Umbilical cord (tissue), 2 donors: ENCODE results near the gene AGBL5. TPM values are rescaled to one million over a fixed set of nuclear protein-coding genes. Genes with fewer than 3 reads are reported as not detected.

Experiments
- DNase-seq: peaks from one replicate; pipeline ENCODE4 v3.0.0-alpha.2; 2015; ENCODE audit warnings: low spot score
- total RNA-seq: library from RNA; depleted of rRNA; stranded (reverse); fragments of >200 nt; gene quantifications from one replicate; pipeline ENCODE4 v1.2.3, GENCODE V29; 2014; ENCODE audit warnings: low replicate concordance; ENCODE audit not compliant: insufficient read depth

AGBL5 gene, protein sequence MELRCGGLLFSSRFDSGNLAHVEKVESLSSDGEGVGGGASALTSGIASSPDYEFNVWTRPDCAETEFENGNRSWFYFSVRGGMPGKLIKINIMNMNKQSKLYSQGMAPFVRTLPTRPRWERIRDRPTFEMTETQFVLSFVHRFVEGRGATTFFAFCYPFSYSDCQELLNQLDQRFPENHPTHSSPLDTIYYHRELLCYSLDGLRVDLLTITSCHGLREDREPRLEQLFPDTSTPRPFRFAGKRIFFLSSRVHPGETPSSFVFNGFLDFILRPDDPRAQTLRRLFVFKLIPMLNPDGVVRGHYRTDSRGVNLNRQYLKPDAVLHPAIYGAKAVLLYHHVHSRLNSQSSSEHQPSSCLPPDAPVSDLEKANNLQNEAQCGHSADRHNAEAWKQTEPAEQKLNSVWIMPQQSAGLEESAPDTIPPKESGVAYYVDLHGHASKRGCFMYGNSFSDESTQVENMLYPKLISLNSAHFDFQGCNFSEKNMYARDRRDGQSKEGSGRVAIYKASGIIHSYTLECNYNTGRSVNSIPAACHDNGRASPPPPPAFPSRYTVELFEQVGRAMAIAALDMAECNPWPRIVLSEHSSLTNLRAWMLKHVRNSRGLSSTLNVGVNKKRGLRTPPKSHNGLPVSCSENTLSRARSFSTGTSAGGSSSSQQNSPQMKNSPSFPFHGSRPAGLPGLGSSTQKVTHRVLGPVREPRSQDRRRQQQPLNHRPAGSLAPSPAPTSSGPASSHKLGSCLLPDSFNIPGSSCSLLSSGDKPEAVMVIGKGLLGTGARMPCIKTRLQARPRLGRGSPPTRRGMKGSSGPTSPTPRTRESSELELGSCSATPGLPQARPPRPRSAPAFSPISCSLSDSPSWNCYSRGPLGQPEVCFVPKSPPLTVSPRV
- total RNA-seq: 5.5 TPM

GRCh38 chr2:27050996-27051901 is at the start of gene AGBL5:
Gene AGBL5, plus strand, starts transcription at chr2:27051668. Its CDS starts 1,291 bp downstream, at chr2:27052959.
- peak; percentile 97 for DNase-seq

GRCh38 chr2:27001950-27002349 is 49.5 kb upstream of the AGBL5 start:
- DNase-seq: no peak

DNA sequence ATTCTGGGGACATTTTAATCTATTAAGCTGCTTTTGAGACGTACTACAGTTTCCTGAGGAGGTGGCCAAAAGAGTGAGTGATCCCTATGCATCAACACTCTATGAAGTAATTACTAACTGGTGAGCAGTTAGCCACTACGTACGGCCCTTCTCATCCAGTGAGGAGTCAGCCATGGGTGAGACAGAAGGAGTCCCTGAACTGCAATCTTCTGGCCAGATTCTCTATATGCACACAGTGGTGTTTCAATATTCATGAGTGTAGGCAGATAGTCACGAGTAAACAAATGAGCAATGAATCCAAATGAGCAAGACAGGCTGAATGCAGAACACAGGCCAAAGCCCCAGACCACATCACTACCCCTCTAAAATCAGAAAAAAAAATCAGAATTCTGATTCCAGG is 48.5 kb upstream of the AGBL5 start:
- DNase-seq: no peak

- no peak for DNase-seq
Measured at GRCh38 chr2:27003857-27004256, 47.6 kb upstream of the AGBL5 start.

DNA sequence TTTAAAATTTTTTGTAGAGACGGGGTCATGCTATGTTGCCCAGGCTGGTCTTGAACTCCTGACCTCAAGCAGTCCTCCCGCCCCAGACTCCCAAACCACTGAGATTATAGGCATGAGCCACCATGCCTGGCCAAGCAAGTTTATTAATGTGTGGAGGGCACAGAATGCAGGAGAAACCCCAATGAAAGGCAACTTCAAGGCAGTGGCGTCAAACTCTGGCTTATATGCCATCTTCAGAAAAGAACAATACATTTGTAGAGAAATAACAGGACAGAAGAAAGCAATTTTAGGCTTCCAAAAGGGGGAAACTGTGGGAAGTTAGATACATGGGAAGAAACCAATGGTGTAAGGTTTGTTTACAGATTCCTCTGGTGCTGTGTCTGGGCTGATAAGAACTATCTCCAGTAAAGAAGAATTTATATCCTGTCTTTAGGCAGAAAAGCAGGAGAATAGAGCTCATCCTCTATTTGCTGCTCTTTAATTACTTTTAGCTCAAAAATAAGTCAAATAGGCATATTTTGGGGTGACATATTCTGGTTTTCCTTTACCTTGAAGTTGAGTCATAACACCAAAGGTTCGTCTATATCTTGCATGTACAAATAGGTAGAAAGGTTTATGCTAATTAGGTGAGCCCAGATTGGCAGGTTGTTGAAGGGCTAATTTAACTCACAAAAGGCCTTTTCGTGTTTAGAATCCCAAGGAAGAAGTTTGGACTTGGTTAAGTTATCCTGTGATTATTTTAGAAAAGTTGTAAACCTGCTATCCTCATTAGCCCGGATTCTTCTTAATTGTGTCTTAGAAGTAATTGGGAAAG is 44.7 kb upstream of the AGBL5 start:
- DNase-seq: no peak

- no peak for DNase-seq
Measured at GRCh38 chr2:27007416-27008374, 43.8 kb upstream of the AGBL5 start.

DNA sequence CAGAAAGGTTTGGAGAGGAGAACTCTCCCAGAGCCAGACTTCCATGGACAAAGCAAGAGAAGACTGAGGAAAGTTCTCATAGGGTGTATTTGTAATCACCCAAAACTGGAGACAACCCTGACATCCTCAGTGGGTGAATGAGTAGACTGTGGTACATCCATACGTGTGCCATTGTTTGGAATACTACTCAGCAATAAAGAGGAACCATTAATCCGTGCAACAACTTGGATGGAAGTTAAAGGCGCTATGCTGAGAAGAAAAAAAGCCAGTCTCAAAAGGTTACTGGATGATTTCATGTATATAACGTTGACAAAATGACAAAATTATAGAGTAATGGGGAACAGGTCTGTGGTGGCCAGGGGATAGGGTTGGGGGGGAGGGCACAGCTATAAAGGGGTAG is 42.8 kb upstream of the AGBL5 start:
- DNase-seq: no peak

GRCh38 chr2:27009083-27009482 is 42.4 kb upstream of the AGBL5 start:
- no peak for DNase-seq

- no peak for DNase-seq
Measured at GRCh38 chr2:27009716-27010115, 41.8 kb upstream of the AGBL5 start.

- no peak for DNase-seq
Measured at GRCh38 chr2:27010139-27010538, 41.3 kb upstream of the AGBL5 start.

DNA sequence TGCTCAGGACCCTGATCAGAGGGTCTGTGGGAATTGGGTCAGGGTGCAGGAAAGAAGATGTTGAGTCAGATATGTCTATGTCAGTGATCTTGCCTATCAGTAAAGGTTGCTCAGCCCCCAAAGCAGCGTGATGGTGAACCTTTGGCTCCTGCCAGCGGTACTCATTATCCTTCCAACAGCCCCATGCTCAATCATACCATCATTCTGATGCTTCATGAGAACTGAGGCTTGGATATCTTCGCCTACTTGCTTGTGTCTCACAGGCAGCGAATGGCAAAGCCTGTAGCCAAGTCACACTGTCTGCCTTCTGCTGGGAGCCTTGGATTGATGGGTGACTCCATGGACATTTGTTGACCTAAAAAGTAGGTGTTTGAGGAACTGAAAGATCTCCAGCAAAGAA is 37.7 kb upstream of the AGBL5 start:
- DNase-seq: no peak

DNA sequence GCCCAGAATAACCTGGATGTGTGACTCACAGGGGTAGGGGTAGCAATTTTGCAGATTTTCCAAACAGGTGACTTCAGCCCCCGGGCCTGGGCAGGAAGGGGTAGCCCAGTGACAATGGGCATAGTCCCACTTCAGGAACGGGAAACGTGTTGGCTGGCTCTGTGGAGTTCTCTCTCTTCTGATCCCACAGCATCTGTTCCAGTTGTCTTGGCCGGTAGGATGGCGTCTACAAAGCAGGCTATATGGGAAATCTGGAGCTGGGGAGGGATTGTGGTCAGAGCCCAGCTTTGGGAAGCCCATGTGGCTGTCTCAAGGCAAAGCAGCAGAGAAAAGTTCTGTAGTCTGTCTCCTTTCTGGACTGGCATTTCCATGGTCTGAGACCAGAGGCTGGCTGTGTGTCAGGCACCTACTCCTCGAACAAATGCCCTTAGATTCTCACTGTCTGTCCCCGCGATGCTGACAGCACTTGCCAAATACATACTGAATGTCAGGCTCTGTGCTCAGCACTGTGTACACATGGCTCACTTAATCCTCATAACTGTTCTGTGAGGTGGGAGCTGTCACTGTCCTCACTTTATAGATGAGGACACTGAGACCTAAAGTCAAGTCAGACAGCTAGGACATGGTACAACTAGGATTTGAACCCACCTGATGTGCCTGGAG is 36.6 kb upstream of the AGBL5 start:
- DNase-seq: no peak

DNA sequence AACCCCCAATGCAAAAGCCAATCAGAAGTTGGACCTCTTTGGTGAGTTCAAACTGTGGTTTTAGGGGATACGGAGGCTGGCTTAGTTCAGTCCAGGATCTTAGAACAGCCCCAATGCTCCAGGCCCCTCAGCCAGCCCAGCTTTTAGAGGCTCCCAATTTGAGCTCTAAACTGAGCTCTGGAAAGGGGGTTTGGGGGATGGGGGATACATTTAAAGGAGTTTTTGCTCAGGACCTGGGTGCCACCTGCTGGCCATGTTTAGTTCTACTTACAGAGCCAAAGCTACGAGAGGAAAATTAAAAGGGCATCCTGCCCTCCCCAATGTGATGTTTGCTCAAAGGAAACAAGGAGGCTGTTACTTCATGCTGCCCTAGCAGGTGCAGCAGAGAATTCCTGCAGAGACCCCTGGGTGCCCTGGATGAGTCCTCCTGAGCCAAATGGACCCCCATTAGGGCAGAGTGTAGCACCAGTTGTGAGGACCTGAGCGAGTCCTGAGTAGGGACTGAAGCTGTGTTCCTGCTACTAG is 34.6 kb upstream of the AGBL5 start:
- DNase-seq: peak; percentile 60

DNA sequence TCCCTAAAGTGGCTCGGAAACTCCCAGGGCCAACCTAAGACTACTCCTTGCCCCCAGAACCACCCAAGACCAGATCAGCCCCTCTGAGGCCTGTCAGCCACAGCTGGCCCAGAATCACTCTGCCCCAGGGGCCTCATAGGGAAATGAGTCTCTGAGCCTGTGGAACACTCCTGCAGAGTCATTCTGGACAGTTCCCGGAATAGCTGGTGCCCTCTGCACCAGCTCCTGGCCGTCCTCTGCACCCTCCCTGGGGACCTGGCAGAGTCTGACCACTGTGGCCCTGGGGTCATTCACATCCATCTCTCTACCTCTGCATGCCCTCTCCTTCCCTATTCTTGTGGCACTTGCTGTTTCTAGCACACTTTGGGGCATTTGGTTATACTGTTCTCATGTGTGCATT is 33.3 kb upstream of the AGBL5 start:
- DNase-seq: no peak

DNA sequence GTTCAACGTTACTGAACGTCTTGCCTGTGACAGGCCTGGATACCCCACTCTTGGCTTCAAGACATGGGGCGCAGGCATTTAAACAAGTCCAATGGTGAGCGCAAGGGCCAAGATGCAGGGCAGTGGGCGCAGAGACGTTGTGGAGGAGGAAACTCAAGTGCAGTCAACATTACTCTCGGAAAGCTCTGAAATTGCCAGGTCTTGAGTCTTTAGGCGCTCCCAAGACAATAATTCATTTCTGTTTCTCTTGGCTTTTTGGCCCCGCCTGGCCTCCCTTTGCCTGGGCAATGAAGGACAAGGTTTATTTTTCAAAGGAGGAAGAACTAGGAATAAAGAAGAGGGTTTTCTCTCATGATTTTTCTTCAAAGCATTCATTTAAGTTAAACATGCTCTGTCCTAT is 32.0 kb upstream of the AGBL5 start:
- no peak for DNase-seq

- peak; percentile 36 for DNase-seq
Measured at GRCh38 chr2:27019931-27020855, 31.3 kb upstream of the AGBL5 start.

GRCh38 chr2:27021253-27022049 is 30.0 kb upstream of the AGBL5 start:
- DNase-seq: no peak
